Cortex of kidney (tissue), 1 donor: ENCODE measurements around the gene CCDC86.

Experiments
- DNase-seq: peaks from one replicate; lab custom pipeline; 2025; lab: John Stamatoyannopoulos, UW

CCDC86 gene

GRCh38 chr11:60852982-60853950, 11.4 kb downstream of the CCDC86 start:
- no peak for DNase-seq

- no peak for DNase-seq
These were observed 12.4 kb downstream of the CCDC86 start for GRCh38 chr11:60854140-60854846.

- no peak for DNase-seq
These were observed 13.2 kb downstream of the CCDC86 start for GRCh38 chr11:60854847-60855725.

- DNase-seq = no peak
These were observed 14.1 kb downstream of the CCDC86 start, which contains the start of gene PTGDR2 for GRCh38 chr11:60855726-60856633. PTGDR2 (minus strand) TSS chr11:60855950; CDS start chr11:60853722, 2,228 bp downstream.

DNA sequence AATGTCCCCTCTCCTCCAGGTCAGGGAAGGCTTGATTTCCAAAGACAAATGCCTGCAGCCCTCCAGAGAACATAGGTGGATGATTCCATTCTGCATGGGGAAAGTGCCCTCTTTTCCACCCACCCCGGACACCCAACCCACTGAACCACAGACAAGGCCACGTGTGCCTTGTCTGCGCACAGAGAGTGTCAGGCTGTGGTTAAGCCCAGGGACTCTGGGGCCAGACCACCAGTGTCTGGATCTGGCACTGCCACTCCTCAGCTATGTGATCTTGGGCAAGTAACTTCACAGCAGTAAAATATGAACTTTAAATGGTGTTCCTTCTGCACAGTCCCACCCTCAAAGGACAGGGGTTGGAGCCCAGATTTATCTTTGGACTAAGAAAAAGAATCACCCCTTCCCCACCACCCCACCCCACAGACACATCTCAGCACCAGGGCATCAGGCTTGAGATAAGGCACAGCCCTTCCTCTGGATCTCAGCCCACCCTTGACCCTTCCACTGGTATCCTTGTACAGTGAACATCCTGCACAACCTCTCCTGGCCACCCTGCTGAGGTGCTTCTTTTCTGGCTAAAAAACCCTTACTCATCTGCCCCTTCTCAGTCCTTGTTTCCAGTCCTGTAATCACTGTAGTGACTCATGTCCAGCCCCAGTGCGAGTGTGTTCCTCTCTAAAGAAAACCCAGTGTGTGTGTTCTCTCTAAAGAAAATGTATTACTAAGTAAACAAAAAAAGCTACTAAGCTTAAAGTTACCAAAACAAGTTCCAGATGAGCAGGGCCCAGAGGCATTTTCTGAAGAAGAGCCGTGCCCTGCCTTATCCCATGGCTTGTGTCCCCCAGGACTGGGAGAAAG, 15.7 kb downstream of the CCDC86 start:
- no peak for DNase-seq

DNA sequence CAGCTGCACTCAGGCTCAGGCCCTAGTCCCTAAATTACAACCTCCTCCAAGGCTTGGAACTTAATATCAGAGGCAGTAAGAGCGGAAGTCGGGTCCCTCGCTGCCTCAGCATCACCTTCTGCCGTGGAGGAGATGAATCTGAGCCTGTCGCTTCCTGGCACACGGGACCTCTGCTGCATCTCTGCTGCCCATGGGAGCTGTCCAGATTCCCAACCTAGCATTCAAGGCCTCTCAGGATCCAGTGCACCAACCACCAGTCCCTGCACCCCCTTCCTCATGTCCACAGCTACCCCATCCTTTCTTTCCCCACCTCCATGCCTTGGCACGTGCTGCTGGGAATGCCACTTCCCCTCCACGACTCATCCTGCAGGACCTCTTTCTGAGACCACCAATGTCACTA, 16.3 kb downstream of the CCDC86 start:
- DNase-seq = no peak

- DNase-seq = no peak
These were observed 17.0 kb downstream of the CCDC86 start for GRCh38 chr11:60858731-60859464.

DNA sequence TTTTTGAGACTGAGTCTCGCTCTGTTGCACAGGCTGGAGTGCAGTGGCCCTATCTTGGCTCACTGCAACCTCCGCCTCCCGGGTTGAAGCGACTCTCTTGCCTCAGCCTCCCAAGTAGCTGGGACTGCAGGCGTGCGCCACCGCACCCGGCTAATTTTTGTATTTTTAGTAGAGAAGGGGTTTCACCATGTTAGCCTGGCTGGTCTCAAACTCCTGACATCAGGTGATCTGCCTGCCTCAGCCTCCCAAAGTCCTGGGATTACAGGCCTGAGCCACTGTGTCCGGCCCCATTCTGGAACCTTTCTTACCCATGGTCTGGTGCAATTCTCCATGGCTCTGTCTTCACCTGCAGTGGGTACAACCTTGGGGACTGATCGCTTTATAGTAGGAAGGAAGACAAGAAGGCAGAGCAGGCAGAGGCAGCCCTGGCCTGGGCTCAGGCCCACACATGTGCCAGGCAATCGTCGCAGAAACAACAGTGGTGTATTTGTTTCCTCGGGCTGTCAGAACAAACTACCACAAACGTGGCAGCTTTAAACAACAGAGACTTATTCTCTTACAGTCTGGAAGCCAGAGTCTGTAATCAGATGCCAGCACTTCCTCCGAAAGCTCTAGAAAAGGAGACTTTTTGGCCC, 17.8 kb downstream of the CCDC86 start:
- DNase-seq = no peak

- DNase-seq = no peak
These were observed 19.0 kb downstream of the CCDC86 start for GRCh38 chr11:60860943-60861342.

DNA sequence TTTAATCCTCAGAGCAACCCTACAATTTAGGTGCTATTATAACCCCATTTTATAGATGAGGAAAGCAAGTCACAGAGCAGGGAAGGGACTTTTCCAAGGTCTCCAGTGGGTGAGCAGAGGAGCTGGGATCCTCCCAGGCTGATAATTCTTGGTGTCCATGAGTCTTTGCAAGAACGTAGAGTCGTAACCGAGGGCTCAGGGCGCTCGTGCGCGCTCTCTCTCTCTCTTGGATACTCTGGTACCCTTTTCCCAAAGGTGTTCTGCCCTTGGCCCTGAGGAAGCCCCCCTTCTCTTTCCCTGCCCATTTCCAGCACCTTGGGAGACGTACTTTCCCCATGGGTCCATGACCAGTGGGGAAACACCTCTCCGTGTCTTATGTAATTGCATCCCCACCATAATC, 20.3 kb downstream of the CCDC86 start:
- no peak for DNase-seq

DNA sequence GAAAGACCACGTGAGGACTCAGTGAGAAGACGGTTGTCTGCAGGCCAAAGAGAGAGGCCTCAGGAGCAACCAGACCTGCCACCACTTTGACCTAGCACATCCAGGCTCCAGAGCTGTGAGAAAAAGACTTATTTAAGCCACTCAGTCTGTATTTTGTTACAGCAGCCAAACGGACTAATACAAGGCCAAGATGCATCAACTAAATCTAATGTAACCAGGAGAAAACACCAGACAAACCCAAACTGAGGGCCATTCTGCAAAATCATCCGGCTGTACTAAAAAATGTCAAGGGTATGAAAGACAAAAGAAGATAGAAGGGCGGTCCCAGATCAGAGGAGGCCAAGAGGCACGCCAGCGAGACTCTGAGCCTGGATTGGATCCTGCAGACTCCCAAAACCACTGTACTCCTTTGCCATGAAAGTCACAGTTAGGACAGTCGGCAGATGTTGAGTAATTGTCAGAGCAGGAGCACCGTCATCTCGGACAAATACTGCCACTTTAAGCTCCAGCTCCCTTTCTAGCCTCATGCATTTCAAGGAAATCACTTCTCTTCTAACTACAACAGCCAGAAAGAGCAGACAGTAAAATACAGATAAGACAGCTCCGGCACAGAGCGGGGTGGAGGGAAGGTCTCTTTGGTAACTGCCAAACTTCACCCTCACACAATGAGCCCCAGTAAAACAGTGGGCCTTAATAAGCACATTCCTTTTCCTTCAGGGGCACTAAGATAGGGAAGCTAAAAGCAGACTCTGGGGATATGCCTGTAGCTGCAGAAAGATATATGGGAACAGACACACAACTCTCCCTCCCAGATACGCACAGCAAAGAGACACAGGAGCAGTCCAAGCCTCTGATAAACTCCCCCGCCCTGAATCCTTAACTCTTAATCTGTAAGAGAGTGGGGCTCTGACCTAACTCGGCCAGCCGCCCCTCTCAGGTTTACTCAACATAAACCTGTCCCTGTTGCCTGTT, 21.9 kb downstream of the CCDC86 start:
- no peak for DNase-seq

DNA sequence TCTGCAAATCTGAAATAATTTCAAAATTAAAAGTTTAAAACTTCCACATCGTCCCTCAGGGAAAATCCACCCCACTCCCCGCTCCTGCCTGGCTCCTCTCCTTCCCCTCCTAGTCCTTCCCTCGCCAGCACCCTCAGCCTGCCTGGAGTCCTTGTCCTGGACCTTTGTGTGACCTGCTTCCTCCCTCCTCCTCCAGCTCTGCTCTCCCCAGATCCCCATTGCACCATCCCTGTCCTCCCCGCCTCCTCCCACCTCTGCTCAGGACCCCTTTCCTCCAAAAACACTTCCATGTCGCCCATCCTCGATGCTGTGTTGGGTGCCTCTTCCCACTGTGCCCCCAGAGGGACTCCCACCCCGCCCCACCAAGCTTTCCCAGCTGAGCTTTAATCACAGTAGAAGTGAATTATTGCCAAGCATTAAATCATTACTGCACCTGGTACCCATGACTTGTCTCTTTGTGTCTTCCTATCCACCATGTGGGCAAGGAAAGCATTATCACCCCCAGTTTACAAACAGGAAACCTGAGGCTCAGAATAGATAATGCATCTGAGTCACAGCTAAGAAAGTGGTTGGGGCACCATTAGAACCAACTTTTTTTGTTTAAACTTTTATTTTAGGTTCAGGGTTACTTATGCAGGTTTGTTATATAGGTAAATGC, 23.1 kb downstream of the CCDC86 start:
- no peak for DNase-seq

GRCh38 chr11:60866911-60867870, 25.3 kb downstream of the CCDC86 start, which contains the start of gene ZP1:
ZP1 (plus strand) TSS chr11:60867542; CDS start chr11:60867562, 20 bp downstream.
- no peak for DNase-seq

- DNase-seq = no peak
These were observed 26.2 kb downstream of the CCDC86 start for GRCh38 chr11:60867871-60868681.
